A549 (cell line): ENCODE results near the gene SEMA4D. TPM values are rescaled to one million over a fixed set of nuclear protein-coding genes. Genes with fewer than 3 reads are reported as not detected.

ENCODE experiments used
- ATAC-seq, 2 experiments: fragments of 200-7000 bp in 1 of 2; fragments of >200 bp in 1 of 2; cut with Nextera tagmentation in 1 of 2; cut with Tn5 transposase in 1 of 2; 3 replicates each; pipeline versions ENCODE4 v1.8.0 to v1.9.1; 2018 to 2020; ENCODE audit warnings: mild to moderate bottlenecking in 1 of 2, moderate library complexity in 1 of 2
- CTCF ChIA-PET: fragments of 300-600 bp; sonication (Branson Sonifier 250); formaldehyde crosslinking; extraction: SDS; loops from one replicate; lab custom pipeline; 2021; ENCODE audit warnings: antibody characterized with exemption, inconsistent platforms; lab: Yijun Ruan, JAX
- POLR2A ChIA-PET: fragments of 350-600 bp; formaldehyde crosslinking; extraction: SDS; loops from one replicate; lab custom pipeline; 2021; ENCODE audit warnings: antibody characterized with exemption, inconsistent platforms; lab: Yijun Ruan, JAX
- DNase-seq, 2 experiments: peaks; one replicate each; pipeline versions ENCODE4 v3.0.0 to v3.0.0-alpha.2; 2011 to 2016; ENCODE audit warnings: low read depth in 1 of 2, low spot score in 1 of 2
- FAIRE-seq: peaks from 2 replicates; lab custom pipeline; 2011; peaks lifted over from hg19 to GRCh38; lab: Jason Lieb, UNC
- H3K27ac ChIP-seq, 2 experiments: fragments of >200 bp; sonication (Bioruptor Twin); formaldehyde crosslinking; 3 replicates each; pipeline ENCODE4 v1.5.1; 2016 to 2017
- H3K4me1 ChIP-seq: fragments of >200 bp; sonication (Bioruptor Twin); formaldehyde crosslinking; 3 replicates; pipeline ENCODE4 v1.6.1; 2016
- H3K4me2 ChIP-seq: fragments of >200 bp; sonication (Bioruptor Twin); formaldehyde crosslinking; 3 replicates; pipeline ENCODE4 v1.6.1; 2016
- H3K4me3 ChIP-seq: fragments of >200 bp; sonication (Bioruptor Twin); formaldehyde crosslinking; 3 replicates; pipeline ENCODE4 v1.5.1; 2016
- H3K9me3 ChIP-seq: fragments of >200 bp; sonication (Bioruptor Twin); formaldehyde crosslinking; 3 replicates; pipeline ENCODE4 v1.6.1; 2016
- EHF ChIP-seq: fragments of 250-450 bp; sonication (Bioruptor Pico); IDR thresholded peaks from 2 replicates; pipeline ENCODE4 v1.5.0; 2020; ENCODE audit warnings: mild to moderate bottlenecking
- EHMT2 ChIP-seq: fragments of 200-600 bp; sonication (generic); IDR thresholded peaks from 2 replicates; pipeline ENCODE4 v1.6.1; 2016; ENCODE audit warnings: antibody characterized with exemption, low read depth, mild to moderate bottlenecking, moderate library complexity
- FOSL2 ChIP-seq, 2 experiments: fragments of 450-650 bp in 1 of 2; fragments of >200 bp in 1 of 2; sonication (Bioruptor Twin) in 1 of 2; formaldehyde crosslinking; IDR thresholded peaks; 2 replicates each; pipeline versions ENCODE4 v1.5.0 to v1.6.1; 2016 to 2020; ENCODE audit warnings: mild to moderate bottlenecking in 1 of 2, moderate library complexity in 1 of 2
- FOXS1 ChIP-seq: fragments of 250-450 bp; sonication (Bioruptor Pico); IDR thresholded peaks from 2 replicates; pipeline ENCODE4 v1.5.0; 2020; ENCODE audit warnings: mild to moderate bottlenecking, moderate library complexity
- HDAC2 ChIP-seq: fragments of 200-600 bp; sonication (generic); IDR thresholded peaks from 2 replicates; pipeline ENCODE4 v1.6.1; 2016
- HEYL ChIP-seq: fragments of 250-450 bp; sonication (Bioruptor Pico); IDR thresholded peaks from 2 replicates; pipeline ENCODE4 v1.8.0; 2021; ENCODE audit warnings: mild to moderate bottlenecking, moderate library complexity
- HOXA7 ChIP-seq: fragments of 250-450 bp; sonication (Bioruptor Pico); IDR thresholded peaks from 2 replicates; pipeline ENCODE4 v1.5.0; 2020; ENCODE audit warnings: mild to moderate bottlenecking, moderate library complexity
- JUN ChIP-seq, 2 experiments: fragments of >200 bp; sonication (Bioruptor Twin); formaldehyde crosslinking; IDR thresholded peaks; 2 replicates in 1 of 2; 3 replicates in 1 of 2; pipeline ENCODE4 v1.6.1; 2016 to 2017
- MAFK ChIP-seq: fragments of 450-650 bp; IDR thresholded peaks from 2 replicates; pipeline ENCODE4 v1.6.1; 2014; ENCODE audit not compliant: partially characterized antibody
- NFE2L2 ChIP-seq: fragments of 150-350 bp; conservative IDR thresholded peaks from 2 replicates; pipeline ENCODE4 v1.6.1; 2014; ENCODE audit warnings: low read length
- POLR2AphosphoS2 ChIP-seq: conservative IDR thresholded peaks from 2 replicates; pipeline ENCODE4 v1.6.1; 2012; ENCODE audit warnings: low read length, improper control_type of control experiment, inconsistent platforms
- RAD21 ChIP-seq, 2 experiments: fragments of >200 bp in 1 of 2; sonication (Bioruptor Twin) in 1 of 2; formaldehyde crosslinking in 1 of 2; IDR thresholded peaks in 1 of 2; conservative IDR thresholded peaks in 1 of 2; 2 replicates in 1 of 2; 3 replicates in 1 of 2; pipeline ENCODE4 v1.6.1; 2012 to 2018; ENCODE audit warnings: inconsistent platforms in 1 of 2
- RARB ChIP-seq: fragments of 250-450 bp; sonication (Bioruptor Pico); IDR thresholded peaks from 2 replicates; pipeline ENCODE4 v1.8.0; 2021; ENCODE audit warnings: mild to moderate bottlenecking, moderate library complexity
- RCOR1 ChIP-seq: fragments of 150-350 bp; IDR thresholded peaks from 2 replicates; pipeline ENCODE4 v1.6.1; 2014; ENCODE audit warnings: antibody characterized with exemption, low read length, low read depth
- RFX5 ChIP-seq: fragments of 450-650 bp; IDR thresholded peaks from 2 replicates; pipeline ENCODE4 v1.7.1; 2014; ENCODE audit warnings: antibody characterized with exemption, mild to moderate bottlenecking, moderate library complexity
- RNF2 ChIP-seq: fragments of 200-600 bp; sonication (generic); IDR thresholded peaks from 2 replicates; pipeline ENCODE4 v1.6.1; 2016; ENCODE audit warnings: low read depth, mild to moderate bottlenecking, antibody characterized with exemption, moderate library complexity, borderline replicate concordance
- SMC3 ChIP-seq: fragments of >200 bp; sonication (Bioruptor Twin); formaldehyde crosslinking; IDR thresholded peaks from 3 replicates; pipeline ENCODE4 v1.6.1; 2018; ENCODE audit warnings: inconsistent platforms
- TFCP2L1 ChIP-seq: fragments of 250-450 bp; sonication (Bioruptor Pico); IDR thresholded peaks from 2 replicates; pipeline ENCODE4 v1.5.0; 2021; ENCODE audit warnings: mild to moderate bottlenecking
- TP53 ChIP-seq: fragments of 250-450 bp; sonication (Bioruptor Pico); IDR thresholded peaks from 2 replicates; pipeline ENCODE4 v1.5.0; 2021; ENCODE audit warnings: mild to moderate bottlenecking, moderate library complexity
- ZC3H11A ChIP-seq: fragments of 450-650 bp; IDR thresholded peaks from 2 replicates; pipeline ENCODE4 v1.6.1; 2014; ENCODE audit warnings: antibody characterized with exemption, mild to moderate bottlenecking
- ZSCAN20 ChIP-seq: fragments of 250-450 bp; sonication (Bioruptor Pico); IDR thresholded peaks from 2 replicates; pipeline ENCODE4 v1.8.0; 2022; ENCODE audit warnings: mild to moderate bottlenecking, moderate library complexity
- WGBS: methylation state at CpG from one replicate; pipeline ENCODE4 v1.1.6; 2017; ENCODE audit errors: missing lambda C conversion rate; 5-methylcytosine and 5-hydroxymethylcytosine counted together
- polyA plus RNA-seq, 4 experiments: library from polyadenylated mRNA; depleted of rRNA in 3 of 4; stranded (reverse); fragments of >200 nt; fragmentation: RNase III in 1 of 4; extraction: RNeasy Plus Mini Kit Qiagen cat#74134 plus additional on column Dnase treatment in 1 of 4; gene quantifications; 2 replicates in 3 of 4; 3 replicates in 1 of 4; pipeline ENCODE4 v1.2.3, GENCODE V29; 2011 to 2017
- TF ChIP-seq, protein P1 (sequence below): IDR thresholded peaks from 2 replicates; pipeline ENCODE4 v1.6.1; 2012
- TF ChIP-seq, protein P2 (sequence below): fragments of 250-450 bp; sonication (Bioruptor Pico); IDR thresholded peaks from 2 replicates; pipeline ENCODE4 v1.5.0; 2020; ENCODE audit warnings: low read depth, mild to moderate bottlenecking, moderate library complexity
- TF ChIP-seq, protein P3 (sequence below): fragments of 250-450 bp; sonication (Bioruptor Pico); IDR thresholded peaks from 2 replicates; pipeline ENCODE4 v1.5.0; 2021; ENCODE audit warnings: mild to moderate bottlenecking, moderate library complexity, borderline replicate concordance
- TF ChIP-seq, protein P4 (sequence below): fragments of 150-350 bp; IDR thresholded peaks from 2 replicates; pipeline ENCODE4 v1.6.1; 2014; ENCODE audit warnings: low read depth, mild to moderate bottlenecking, low read length
- TF ChIP-seq, protein P5 (sequence below): fragments of >200 bp; sonication (Bioruptor Twin); formaldehyde crosslinking; IDR thresholded peaks from 2 replicates; pipeline ENCODE4 v1.6.1; 2016
- TF ChIP-seq, protein P6 (sequence below): fragments of 200-600 bp; sonication (generic); IDR thresholded peaks from 2 replicates; pipeline ENCODE4 v1.6.1; 2016; ENCODE audit warnings: antibody characterized with exemption, mild to moderate bottlenecking, moderate library complexity

Gene SEMA4D
- polyA plus RNA-seq, 2 of the 4 experiments (the other 2 are of a cell fraction), result 5.3 to 7.2 TPM

DNA sequence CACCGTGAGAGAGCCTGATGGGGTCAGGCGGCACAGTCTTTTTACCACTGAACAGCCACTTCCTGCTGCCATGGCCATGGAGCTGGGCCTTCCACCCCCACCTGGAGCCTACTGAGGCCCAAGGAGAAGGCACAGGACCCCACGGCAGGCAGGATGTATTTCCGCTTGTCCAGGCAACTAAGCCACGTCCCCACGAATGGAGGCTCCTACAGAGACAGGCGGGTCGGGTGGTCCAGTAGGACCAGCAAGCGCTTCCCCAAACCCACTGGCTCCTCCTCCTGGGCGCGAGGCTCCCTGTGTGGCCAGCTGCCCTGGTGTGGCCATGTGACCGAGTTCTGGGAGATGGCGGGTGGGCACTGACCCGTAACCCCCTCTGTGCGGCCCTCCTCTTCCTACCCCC lies 113.1 kb downstream of the SEMA4D start (continued):
- TF ChIP-seq, protein P1, sequence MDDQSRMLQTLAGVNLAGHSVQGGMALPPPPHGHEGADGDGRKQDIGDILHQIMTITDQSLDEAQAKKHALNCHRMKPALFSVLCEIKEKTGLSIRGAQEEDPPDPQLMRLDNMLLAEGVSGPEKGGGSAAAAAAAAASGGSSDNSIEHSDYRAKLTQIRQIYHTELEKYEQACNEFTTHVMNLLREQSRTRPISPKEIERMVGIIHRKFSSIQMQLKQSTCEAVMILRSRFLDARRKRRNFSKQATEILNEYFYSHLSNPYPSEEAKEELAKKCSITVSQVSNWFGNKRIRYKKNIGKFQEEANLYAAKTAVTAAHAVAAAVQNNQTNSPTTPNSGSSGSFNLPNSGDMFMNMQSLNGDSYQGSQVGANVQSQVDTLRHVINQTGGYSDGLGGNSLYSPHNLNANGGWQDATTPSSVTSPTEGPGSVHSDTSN, result no peak
- TF ChIP-seq, protein P2, sequence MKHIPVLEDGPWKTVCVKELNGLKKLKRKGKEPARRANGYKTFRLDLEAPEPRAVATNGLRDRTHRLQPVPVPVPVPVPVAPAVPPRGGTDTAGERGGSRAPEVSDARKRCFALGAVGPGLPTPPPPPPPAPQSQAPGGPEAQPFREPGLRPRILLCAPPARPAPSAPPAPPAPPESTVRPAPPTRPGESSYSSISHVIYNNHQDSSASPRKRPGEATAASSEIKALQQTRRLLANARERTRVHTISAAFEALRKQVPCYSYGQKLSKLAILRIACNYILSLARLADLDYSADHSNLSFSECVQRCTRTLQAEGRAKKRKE (CRISPR knock-in tag), result no peak

DNA sequence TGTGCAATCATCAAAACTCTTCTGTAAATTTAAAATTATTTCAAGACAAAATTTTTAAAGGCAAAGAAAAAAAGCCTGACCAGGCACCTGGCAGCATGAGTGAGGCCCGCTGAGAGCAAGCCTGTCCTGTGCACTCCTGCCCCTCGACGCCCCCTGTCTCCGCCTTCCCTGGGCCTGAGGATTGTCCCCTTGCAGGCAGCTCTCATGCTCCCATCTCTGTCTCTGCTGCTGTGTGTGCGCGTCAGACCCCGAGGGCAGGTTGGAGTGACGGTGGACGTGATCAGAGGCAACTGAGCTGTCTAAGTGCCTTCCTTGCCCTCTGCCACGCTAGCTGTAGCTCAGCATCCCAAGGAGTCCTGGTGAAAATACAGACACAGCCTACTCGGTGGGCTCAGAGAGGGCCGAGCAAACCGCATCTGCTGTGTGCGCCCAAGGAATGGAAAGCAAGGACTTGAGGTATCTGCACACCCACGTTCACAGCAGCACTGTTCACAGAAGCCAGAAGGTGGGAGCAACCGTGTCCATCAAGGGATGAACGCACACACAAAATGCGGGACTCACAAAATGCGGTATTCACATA lies 114.1 kb downstream of the SEMA4D start:
- DNase-seq, result no peak
- H3K4me3 ChIP-seq, result no peak overlapping the region
- ChIA-PET CTCF (interaction anchor here (0.7 to 1.6 kb wide), 2 partner anchors 12 to 165 kb away, joined by 3 to 4 read pairs; no protein-coding TSS in a partner anchor), POLR2A (no interaction called here)
- H3K27ac ChIP-seq, result no peak overlapping the region
- WGBS, result 92% methylated on average over 18 of the region's 19 CpGs
- no peaks in the 10 kb centered on the region for H3K9me3 ChIP-seq
- no peak overlapping the region for H3K4me2 ChIP-seq
- ATAC-seq, result no peak
- no peak for FAIRE-seq
- TF ChIP-seq POLR2AphosphoS2 (no peak), JUN (IDR thresholded peaks at IDR 0.05) (no peak), HOXA7 (CRISPR knock-in tag) (no peak), NFE2L2 (no peak), FOSL2 (IDR thresholded peaks at IDR 0.05) (no peak), FOSL2 (CRISPR knock-in tag; IDR thresholded peaks at IDR 0.05) (no peak), HDAC2 (no peak), MAFK (no peak), EHF (no peak), SMC3 (no peak), ZSCAN20 (CRISPR knock-in tag) (no peak), FOXS1 (CRISPR knock-in tag) (no peak), RNF2 (no peak), EHMT2 (no peak), RARB (no peak), ZC3H11A (no peak)
- TF ChIP-seq, protein P3, sequence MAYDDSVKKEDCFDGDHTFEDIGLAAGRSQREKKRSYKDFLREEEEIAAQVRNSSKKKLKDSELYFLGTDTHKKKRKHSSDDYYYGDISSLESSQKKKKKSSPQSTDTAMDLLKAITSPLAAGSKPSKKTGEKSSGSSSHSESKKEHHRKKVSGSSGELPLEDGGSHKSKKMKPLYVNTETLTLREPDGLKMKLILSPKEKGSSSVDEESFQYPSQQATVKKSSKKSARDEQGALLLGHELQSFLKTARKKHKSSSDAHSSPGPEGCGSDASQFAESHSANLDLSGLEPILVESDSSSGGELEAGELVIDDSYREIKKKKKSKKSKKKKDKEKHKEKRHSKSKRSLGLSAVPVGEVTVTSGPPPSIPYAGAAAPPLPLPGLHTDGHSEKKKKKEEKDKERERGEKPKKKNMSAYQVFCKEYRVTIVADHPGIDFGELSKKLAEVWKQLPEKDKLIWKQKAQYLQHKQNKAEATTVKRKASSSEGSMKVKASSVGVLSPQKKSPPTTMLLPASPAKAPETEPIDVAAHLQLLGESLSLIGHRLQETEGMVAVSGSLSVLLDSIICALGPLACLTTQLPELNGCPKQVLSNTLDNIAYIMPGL (CRISPR knock-in tag), result no peak
- TF ChIP-seq, protein P4, sequence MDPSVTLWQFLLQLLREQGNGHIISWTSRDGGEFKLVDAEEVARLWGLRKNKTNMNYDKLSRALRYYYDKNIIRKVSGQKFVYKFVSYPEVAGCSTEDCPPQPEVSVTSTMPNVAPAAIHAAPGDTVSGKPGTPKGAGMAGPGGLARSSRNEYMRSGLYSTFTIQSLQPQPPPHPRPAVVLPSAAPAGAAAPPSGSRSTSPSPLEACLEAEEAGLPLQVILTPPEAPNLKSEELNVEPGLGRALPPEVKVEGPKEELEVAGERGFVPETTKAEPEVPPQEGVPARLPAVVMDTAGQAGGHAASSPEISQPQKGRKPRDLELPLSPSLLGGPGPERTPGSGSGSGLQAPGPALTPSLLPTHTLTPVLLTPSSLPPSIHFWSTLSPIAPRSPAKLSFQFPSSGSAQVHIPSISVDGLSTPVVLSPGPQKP, result no peak
- peaks cover 6% of the 10 kb centered on the region; the same call in 1 of the 3 replicates for H3K4me1 ChIP-seq

DNA sequence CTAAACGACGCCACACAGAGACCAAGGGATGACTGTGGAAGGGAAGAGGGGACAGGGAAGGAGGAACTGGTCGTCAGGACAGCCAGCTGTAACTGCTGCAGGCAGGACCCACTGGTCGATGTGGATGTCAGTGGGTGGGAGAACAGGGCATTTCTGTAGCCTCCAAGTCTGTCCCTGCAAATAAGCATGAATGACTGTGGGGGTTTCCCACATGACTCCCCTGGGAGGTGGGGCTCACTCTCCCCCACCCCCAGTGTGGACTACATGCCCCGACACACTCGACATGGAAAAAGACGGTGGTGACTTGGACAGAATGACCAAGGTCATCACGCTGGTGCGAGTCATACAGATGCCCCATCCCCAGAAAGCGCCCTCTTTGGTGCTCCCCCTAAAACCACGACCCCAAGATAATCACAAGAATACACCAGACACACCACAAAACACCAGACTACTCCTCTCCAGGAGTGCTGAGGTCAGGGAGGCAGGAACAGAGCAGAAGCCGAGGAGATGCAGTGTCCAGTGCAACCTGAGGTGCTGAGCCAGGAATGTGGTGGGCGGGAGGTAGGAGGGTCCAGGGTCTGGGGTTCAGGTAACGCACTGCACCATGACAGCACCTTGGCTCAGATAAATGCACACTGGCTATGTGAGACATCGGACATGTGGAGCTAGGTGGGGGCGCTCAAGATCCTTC lies 114.7 kb downstream of the SEMA4D start:
- ChIA-PET CTCF (no interaction called here), POLR2A (no interaction called here)
- H3K4me2 ChIP-seq, result no peak overlapping the region
- no peak for DNase-seq
- FAIRE-seq, result no peak
- no peak overlapping the region for H3K27ac ChIP-seq
- H3K4me1 ChIP-seq, result peaks cover 2% of the 10 kb centered on the region; the same call in 1 of the 3 replicates
- WGBS, result 83% methylated on average over 16 of the region's 16 CpGs
- no peaks in the 10 kb centered on the region for H3K9me3 ChIP-seq
- no peak for ATAC-seq
- no peak overlapping the region for H3K4me3 ChIP-seq
- TF ChIP-seq HEYL (CRISPR knock-in tag) (no peak), RAD21 (conservative IDR thresholded peaks at IDR 0.05 in 1 of 2, IDR thresholded peaks at IDR 0.05 in 1 of 2) (no peak), TP53 (CRISPR knock-in tag) (no peak), RFX5 (no peak), RCOR1 (no peak), TFCP2L1 (CRISPR knock-in tag) (no peak), FOXS1 (CRISPR knock-in tag) (no peak)
- TF ChIP-seq, protein P5, sequence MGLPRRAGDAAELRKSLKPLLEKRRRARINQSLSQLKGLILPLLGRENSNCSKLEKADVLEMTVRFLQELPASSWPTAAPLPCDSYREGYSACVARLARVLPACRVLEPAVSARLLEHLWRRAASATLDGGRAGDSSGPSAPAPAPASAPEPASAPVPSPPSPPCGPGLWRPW, result no peak
- TF ChIP-seq, protein P6, sequence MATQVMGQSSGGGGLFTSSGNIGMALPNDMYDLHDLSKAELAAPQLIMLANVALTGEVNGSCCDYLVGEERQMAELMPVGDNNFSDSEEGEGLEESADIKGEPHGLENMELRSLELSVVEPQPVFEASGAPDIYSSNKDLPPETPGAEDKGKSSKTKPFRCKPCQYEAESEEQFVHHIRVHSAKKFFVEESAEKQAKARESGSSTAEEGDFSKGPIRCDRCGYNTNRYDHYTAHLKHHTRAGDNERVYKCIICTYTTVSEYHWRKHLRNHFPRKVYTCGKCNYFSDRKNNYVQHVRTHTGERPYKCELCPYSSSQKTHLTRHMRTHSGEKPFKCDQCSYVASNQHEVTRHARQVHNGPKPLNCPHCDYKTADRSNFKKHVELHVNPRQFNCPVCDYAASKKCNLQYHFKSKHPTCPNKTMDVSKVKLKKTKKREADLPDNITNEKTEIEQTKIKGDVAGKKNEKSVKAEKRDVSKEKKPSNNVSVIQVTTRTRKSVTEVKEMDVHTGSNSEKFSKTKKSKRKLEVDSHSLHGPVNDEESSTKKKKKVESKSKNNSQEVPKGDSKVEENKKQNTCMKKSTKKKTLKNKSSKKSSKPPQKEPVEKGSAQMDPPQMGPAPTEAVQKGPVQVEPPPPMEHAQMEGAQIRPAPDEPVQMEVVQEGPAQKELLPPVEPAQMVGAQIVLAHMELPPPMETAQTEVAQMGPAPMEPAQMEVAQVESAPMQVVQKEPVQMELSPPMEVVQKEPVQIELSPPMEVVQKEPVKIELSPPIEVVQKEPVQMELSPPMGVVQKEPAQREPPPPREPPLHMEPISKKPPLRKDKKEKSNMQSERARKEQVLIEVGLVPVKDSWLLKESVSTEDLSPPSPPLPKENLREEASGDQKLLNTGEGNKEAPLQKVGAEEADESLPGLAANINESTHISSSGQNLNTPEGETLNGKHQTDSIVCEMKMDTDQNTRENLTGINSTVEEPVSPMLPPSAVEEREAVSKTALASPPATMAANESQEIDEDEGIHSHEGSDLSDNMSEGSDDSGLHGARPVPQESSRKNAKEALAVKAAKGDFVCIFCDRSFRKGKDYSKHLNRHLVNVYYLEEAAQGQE, result no peak
